HG03097 (cell line): ENCODE data around the gene DYNLT2B.
A peak's percentile ranks its signal among the peaks of the same experiment; 100 is the strongest.
"Not testable (repeated sequence)": the region's sequence is repeated elsewhere in the genome, so short reads cannot be mapped to it uniquely, and the experiment has no call there.

Experiments
- ATAC-seq: cut with Tn5 transposase; IDR thresholded peaks from one replicate; pipeline ENCODE4 v1.9.1; 2021; ENCODE audit not compliant: unreplicated experiment, low FRiP score

The DYNLT2B gene

GRCh38 chr3:196327405-196327804, 9.4 kb upstream of the DYNLT2B start:
- ATAC-seq: no peak

- no peak for ATAC-seq
Observed at GRCh38 chr3:196326936-196327335, 8.9 kb upstream of the DYNLT2B start.

GRCh38 chr3:196323691-196324090, 5.7 kb upstream of the DYNLT2B start:
- ATAC-seq: no peak

DNA sequence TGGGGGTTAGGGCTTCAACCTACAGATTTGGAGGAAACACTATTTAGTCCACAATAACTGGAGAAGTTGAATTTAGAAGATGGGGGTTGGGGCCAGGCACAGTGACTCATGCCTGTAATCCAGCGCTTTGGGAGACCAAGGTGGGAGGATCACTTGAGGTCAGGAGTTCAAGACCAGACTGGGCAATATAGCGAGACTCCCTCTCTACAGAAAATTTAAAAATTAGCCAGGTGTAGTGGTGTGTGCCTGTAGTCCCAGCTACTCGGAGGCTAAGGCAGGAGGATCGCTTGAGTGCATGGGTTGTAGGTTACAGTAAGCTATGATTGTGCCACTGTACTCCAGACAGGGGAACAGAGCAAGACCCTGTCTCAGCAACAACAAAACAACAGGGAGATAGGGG, 5.0 kb upstream of the DYNLT2B start:
- ATAC-seq: no peak

GRCh38 chr3:196321162-196321561, 3.1 kb upstream of the DYNLT2B start:
- ATAC-seq: no peak

- ATAC-seq: no peak
Observed at GRCh38 chr3:196320137-196320536, 2.1 kb upstream of the DYNLT2B start.

- not testable (repeated sequence) for ATAC-seq
Observed at GRCh38 chr3:196316799-196317686, 997 bp downstream of the DYNLT2B start.

DNA sequence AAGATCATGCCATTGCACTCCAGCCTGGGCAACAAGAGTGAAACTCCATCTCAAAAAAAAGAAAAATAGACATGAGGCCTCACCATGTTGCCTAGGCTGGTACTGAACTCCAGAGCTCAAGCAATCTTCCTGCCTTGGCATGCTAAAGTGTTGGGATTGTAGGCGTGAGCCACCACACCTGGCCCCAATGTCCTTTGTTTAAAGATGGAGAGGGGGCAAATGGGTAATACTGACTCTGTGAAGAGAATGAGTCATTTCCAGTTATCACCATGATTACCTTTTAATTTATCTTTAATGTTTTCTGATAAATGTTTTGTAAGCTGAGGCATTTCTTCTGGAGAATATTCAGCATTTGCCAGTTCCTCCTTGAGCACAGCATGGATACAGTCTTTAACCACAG, 2.2 kb downstream of the DYNLT2B start:
- ATAC-seq: no peak

- ATAC-seq: no peak
Observed at GRCh38 chr3:196314597-196314996, 3.4 kb downstream of the DYNLT2B start.

DNA sequence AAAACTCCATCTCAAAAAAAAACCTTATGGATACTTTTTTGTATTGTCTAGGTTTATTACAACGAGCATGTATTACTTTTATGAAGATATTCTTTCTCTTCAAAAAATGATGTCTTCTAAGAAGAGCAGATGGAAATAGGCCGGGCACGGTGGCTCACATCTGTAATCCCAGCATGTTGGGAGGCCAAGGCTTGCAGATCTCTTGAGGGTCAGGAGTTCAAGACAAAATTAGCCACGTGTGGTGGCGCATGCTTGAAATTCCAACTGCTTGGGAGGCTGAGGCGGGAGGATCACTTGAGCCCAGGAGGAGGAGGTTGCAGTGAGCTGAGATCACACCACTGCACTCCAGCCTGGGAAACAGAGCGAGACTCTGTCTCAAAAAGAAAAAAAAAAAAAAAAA, 4.0 kb downstream of the DYNLT2B start:
- not testable (repeated sequence) for ATAC-seq

- ATAC-seq: not testable (repeated sequence)
Observed at GRCh38 chr3:196302960-196303359, 15.1 kb downstream of the DYNLT2B start.

- ATAC-seq: not testable (repeated sequence)
Observed at GRCh38 chr3:196302551-196302950, 15.5 kb downstream of the DYNLT2B start.

DNA sequence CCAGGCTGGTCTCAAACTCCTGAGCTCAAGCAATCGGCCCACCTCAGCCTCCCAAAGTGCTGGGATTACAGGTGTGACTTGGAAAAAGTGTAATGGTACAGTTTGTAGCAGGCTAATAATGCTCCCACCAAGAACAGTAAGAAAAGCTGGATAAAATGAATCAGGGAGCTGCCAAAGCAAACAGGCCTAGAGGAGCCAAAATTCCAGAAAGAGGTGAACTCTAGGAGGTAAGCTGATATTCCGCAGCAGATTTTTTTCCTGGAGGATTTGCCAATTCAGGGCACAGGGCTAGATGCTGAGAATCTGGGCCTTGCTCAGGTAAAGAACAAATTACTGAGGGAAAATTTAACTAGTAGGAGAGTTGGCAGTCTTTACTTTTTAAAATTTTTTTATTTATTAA, 19.5 kb downstream of the DYNLT2B start:
- ATAC-seq: no peak

GRCh38 chr3:196292286-196292923, 25.6 kb downstream of the DYNLT2B start:
- ATAC-seq: no peak

DNA sequence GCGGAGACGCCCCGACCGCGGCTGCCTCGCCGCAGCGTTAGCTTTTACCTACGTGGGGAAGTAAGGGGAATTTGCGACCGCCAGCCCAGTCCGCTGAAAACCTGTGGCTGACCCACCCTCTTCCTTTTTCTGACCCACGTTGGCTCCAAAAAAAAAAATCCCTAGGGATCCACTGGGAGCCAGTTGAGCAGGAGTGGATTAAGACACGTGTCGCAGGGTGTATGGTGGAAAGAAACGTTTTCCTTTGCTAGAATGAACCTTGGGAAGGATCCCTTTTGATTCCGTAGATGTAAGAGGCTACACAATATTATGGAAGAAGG, 29.9 kb downstream of the DYNLT2B start:
- ATAC-seq: no peak

- ATAC-seq: peak; percentile 81
Observed at GRCh38 chr3:196287440-196288140, 30.4 kb downstream of the DYNLT2B start, which contains the start of gene PCYT1A. Gene PCYT1A (minus strand): TSS chr3:196287726. CDS start chr3:196270531, 17,195 bp downstream.

DNA sequence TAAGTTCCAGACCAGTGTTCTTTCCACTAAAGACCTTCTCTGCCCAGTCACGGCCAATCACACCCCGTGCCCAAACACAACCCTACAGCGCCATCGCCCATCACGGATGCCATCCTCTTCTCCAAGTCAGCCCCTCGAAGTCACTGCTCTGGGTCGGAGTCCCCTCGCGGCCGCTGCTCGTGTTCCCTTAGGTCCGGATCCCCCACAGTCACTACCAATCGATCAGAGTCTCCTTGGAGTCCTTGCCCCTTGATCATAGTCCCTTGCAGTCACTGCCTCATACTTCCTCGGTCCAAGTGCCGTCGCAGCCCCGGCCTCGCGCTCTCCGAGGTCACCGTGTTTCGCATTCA, 31.0 kb downstream of the DYNLT2B start:
- no peak for ATAC-seq

GRCh38 chr3:196284396-196284795, 33.6 kb downstream of the DYNLT2B start:
- no peak for ATAC-seq

DNA sequence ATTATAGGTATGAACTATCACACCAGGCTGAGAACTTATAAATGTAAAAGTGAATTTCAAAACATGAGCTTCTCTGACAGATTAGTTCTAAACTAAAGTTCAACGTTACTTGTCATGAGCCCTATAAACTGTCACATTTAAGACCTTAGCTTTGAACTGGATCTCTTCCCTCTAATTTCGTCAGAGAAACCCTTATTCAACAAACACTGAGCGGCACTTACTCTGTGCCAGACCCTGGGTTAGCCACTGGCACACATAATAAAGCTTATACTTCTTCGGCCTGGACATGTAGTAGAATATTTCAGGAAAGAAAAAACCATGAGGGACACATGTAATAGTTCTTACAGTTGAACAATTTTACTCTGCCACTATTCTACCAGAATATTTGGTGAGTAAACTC, 36.1 kb downstream of the DYNLT2B start:
- no peak for ATAC-seq

- ATAC-seq: no peak
Observed at GRCh38 chr3:196280689-196281440, 37.2 kb downstream of the DYNLT2B start.

DNA sequence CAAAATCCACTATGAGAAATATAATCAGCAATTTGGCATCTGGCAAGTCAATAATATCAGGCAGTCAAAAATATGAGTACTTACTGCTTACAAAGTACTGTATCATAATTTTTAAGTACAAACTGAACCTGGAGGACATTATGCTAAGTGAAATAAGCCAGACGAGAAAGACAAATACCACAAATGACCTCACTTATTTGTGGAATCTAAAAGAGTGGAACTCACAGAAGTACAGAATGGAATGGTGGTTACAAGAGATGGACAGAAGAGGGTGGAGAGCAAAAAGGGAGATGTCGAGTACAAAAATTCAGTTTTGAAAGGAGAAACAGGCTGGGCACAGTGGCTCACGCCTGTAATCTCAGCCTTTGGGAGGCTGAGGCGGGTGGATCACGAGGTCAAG, 42.9 kb downstream of the DYNLT2B start:
- peak; percentile 7 for ATAC-seq
